GM19324 (cell line): ENCODE data around the gene CABCOCO1.
"Not testable (repeated sequence)": the region's sequence is repeated elsewhere in the genome, so short reads cannot be mapped to it uniquely, and the experiment has no call there.

Experiments used
- ATAC-seq: cut with Tn5 transposase; IDR thresholded peaks from one replicate; pipeline ENCODE4 v1.9.1; 2021; ENCODE audit warnings: mild to moderate bottlenecking, moderate library complexity; ENCODE audit not compliant: unreplicated experiment, low FRiP score

CABCOCO1 gene

GRCh38 chr10:61642150-61642571 is 20.6 kb upstream of the CABCOCO1 start:
- no peak for ATAC-seq

- ATAC-seq: no peak
Observed at GRCh38 chr10:61642676-61643075, 20.1 kb upstream of the CABCOCO1 start.

GRCh38 chr10:61643316-61643751 is 19.4 kb upstream of the CABCOCO1 start:
- no peak for ATAC-seq

GRCh38 chr10:61653699-61654098 is 9.0 kb upstream of the CABCOCO1 start:
- no peak for ATAC-seq

GRCh38 chr10:61655335-61655851 is 7.3 kb upstream of the CABCOCO1 start:
- no peak for ATAC-seq

GRCh38 chr10:61663466-61663865 is 737 bp downstream of the CABCOCO1 start:
- ATAC-seq: no peak

GRCh38 chr10:61664985-61665384 is 2.3 kb downstream of the CABCOCO1 start:
- no peak for ATAC-seq

GRCh38 chr10:61669161-61669725 is 6.5 kb downstream of the CABCOCO1 start:
- no peak for ATAC-seq

- ATAC-seq: no peak
Observed at GRCh38 chr10:61669849-61670248, 7.1 kb downstream of the CABCOCO1 start.

GRCh38 chr10:61673360-61673759 is 10.6 kb downstream of the CABCOCO1 start:
- no peak for ATAC-seq

GRCh38 chr10:61682323-61682722 is 19.6 kb downstream of the CABCOCO1 start:
- no peak for ATAC-seq

- no peak for ATAC-seq
Observed at GRCh38 chr10:61683319-61683718, 20.6 kb downstream of the CABCOCO1 start.

GRCh38 chr10:61684894-61685507 is 22.3 kb downstream of the CABCOCO1 start:
- no peak for ATAC-seq

GRCh38 chr10:61688551-61689308 is 26.0 kb downstream of the CABCOCO1 start:
- no peak for ATAC-seq

GRCh38 chr10:61691667-61692066 is 28.9 kb downstream of the CABCOCO1 start:
- not testable (repeated sequence) for ATAC-seq

- no peak for ATAC-seq
Observed at GRCh38 chr10:61692447-61693010, 29.8 kb downstream of the CABCOCO1 start.

GRCh38 chr10:61698968-61699655 is 36.4 kb downstream of the CABCOCO1 start:
- no peak for ATAC-seq

GRCh38 chr10:61701055-61701705 is 38.5 kb downstream of the CABCOCO1 start:
- no peak for ATAC-seq

- no peak for ATAC-seq
Observed at GRCh38 chr10:61701706-61702105, 39.0 kb downstream of the CABCOCO1 start.

GRCh38 chr10:61702584-61702983 is 39.9 kb downstream of the CABCOCO1 start:
- ATAC-seq: no peak
